ENCODE data around the gene ERMARD. TPM values are rescaled to one million over a fixed set of nuclear protein-coding genes. Genes with fewer than 3 reads are reported as not detected.

ERMARD gene
- total RNA-seq, 2 experiments from 2014 or later, result 23.2 to 42.3 TPM

DNA sequence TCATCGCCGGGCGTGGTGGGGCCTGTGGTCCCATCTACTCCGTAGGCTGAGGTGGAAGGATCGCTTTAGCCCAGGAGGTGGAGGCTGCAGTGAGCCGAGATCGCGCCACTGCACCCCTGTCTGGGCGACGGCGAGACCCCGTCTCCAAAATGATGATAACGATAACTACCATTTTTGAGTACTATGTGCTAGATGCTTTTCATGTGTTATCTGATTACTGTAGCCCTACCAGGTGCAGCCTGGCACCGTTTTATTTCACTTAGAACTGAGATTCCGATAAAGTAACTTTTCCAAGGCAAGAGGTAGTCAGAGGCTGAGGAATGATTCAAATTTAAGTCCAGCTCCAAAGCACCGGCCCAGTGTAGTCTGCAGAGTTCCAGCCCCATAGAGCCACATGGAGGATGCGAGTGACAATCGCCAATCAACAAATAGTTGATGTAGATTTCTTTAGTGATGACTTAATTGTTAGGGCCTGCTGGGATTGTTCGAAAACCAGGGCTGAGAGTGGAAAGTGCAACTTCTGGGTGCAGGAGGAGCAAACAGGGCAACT lies 727 bp downstream of the ERMARD start:
- H2AFZ ChIP-seq (ENCODE audit: low read length), result peak overlapping the region; percentile 66; the same call in 1 of the 2 replicates
- ChIA-PET POLR2A (interaction anchor here (0.8 to 1.9 kb wide), 9 partner anchors 10 to 832 kb away, joined by 3 to 10 read pairs (median 4); partner anchors contain the start of genes PDCD2 and TBP), CTCF (ENCODE audit: unreplicated experiment) (interaction anchor here (0.6 kb wide), 1 partner anchor 831 kb away, joined by 3 read pairs; no protein-coding TSS in a partner anchor)
- peak overlapping the region; percentile 61 for H3K27ac ChIP-seq (ENCODE audit: low read depth, low read length, poor library complexity, severe bottlenecking)
- no peaks in the 10 kb centered on the region for H3K9me2 ChIP-seq (ENCODE audit: insufficient read depth, low read length)
- H4K20me1 ChIP-seq (ENCODE audit: insufficient read depth, low read length), result no peaks in the 10 kb centered on the region; the same call in 1 of the 2 replicates
- peaks cover 22% of the 10 kb centered on the region for H3K4me1 ChIP-seq (ENCODE audit: insufficient read depth, low read length, poor library complexity, severe bottlenecking)
- H3K36me3 ChIP-seq (ENCODE audit: insufficient read depth, low read length), result peaks cover 33% of the 10 kb centered on the region
- no TSS peak for BruUV-seq (replicated peaks)
- peak overlapping the region; percentile 81 for H3K4me3 ChIP-seq (ENCODE audit: low read depth, low read length, poor library complexity, severe bottlenecking)
- peak overlapping the region; percentile 95 for H3K4me2 ChIP-seq (ENCODE audit: low read length)
- DNase-seq (ENCODE audit: low spot score), result peak; percentile 21
- peaks cover 33% of the 10 kb centered on the region for H3K79me2 ChIP-seq (ENCODE audit: insufficient read depth, low read depth, low read length)
- H3K9me3 ChIP-seq (ENCODE audit: low read length), result no peaks in the 10 kb centered on the region
- intact Hi-C loops (cut with micrococcal nuclease; ENCODE audit: unreplicated experiment), result no loop called here
- TF ChIP-seq, protein P1, sequence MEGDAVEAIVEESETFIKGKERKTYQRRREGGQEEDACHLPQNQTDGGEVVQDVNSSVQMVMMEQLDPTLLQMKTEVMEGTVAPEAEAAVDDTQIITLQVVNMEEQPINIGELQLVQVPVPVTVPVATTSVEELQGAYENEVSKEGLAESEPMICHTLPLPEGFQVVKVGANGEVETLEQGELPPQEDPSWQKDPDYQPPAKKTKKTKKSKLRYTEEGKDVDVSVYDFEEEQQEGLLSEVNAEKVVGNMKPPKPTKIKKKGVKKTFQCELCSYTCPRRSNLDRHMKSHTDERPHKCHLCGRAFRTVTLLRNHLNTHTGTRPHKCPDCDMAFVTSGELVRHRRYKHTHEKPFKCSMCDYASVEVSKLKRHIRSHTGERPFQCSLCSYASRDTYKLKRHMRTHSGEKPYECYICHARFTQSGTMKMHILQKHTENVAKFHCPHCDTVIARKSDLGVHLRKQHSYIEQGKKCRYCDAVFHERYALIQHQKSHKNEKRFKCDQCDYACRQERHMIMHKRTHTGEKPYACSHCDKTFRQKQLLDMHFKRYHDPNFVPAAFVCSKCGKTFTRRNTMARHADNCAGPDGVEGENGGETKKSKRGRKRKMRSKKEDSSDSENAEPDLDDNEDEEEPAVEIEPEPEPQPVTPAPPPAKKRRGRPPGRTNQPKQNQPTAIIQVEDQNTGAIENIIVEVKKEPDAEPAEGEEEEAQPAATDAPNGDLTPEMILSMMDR (conservative IDR thresholded peaks at IDR 0.05; ENCODE audit: low read length), result no peak
- no peak for TF ChIP-seq EZH2phosphoT487 (IDR thresholded peaks at IDR 0.05; ENCODE audit: borderline replicate concordance, low read depth, low read length)

DNA sequence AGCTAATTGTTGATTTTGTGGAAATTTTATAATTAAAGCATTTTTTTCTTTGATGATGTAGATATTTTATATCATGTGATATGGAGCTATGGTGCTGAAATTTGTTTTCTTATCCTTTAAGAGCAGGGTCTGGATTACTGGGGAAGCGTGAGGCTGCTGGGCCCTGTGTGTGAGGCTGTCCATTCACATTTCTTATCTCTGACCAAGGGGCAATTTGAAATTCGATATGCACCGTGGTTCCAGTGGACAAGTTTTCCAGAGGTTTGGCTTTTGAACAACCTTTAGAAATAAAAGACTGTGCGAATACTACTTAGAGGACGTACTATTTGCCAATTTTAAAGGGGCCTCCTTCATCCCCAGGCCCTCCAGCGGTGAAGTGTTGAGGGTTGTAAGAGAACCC lies 3.7 kb downstream of the ERMARD start:
- Histone ChIP-seq H3K36me3 (ENCODE audit: insufficient read depth, low read length) (peaks cover 40% of the 10 kb centered on the region), H3K9me2 (ENCODE audit: insufficient read depth, low read length) (no peaks in the 10 kb centered on the region), H3K9me3 (ENCODE audit: low read length) (no peaks in the 10 kb centered on the region), H3K27ac (ENCODE audit: low read depth, low read length, poor library complexity, severe bottlenecking) (no peak overlapping the region), H3K79me2 (ENCODE audit: insufficient read depth, low read depth, low read length) (peaks cover 22% of the 10 kb centered on the region), H3K4me2 (ENCODE audit: low read length) (no peak overlapping the region), H3K4me3 (ENCODE audit: low read depth, low read length, poor library complexity, severe bottlenecking) (no peak overlapping the region), H2AFZ (ENCODE audit: low read length) (no peak overlapping the region), H3K4me1 (ENCODE audit: insufficient read depth, low read length, poor library complexity, severe bottlenecking) (peaks cover 17% of the 10 kb centered on the region), H4K20me1 (ENCODE audit: insufficient read depth, low read length) (no peaks in the 10 kb centered on the region; the same call in 1 of the 2 replicates)
- intact Hi-C loops (cut with micrococcal nuclease; ENCODE audit: unreplicated experiment), result no loop called here
- ChIA-PET POLR2A (interaction anchor here (0.6 to 1.7 kb wide), 3 partner anchors 18 to 842 kb away, joined by 3 to 4 read pairs (median 3); partner anchors contain the start of gene TBP), CTCF (ENCODE audit: unreplicated experiment) (no interaction called here)
- no peak for DNase-seq (ENCODE audit: low spot score)
- TF ChIP-seq, protein P1 (conservative IDR thresholded peaks at IDR 0.05; ENCODE audit: low read length), result no peak
- no peak for TF ChIP-seq EZH2phosphoT487 (IDR thresholded peaks at IDR 0.05; ENCODE audit: borderline replicate concordance, low read depth, low read length)
- no TSS peak for BruUV-seq (replicated peaks)

- no peaks in the 10 kb centered on the region for H3K9me2 ChIP-seq (ENCODE audit: insufficient read depth, low read length)
- POLR2A ChIA-PET, result interaction anchor here (0.8 kb wide), 1 partner anchor 61 kb away, joined by 3 read pairs; no protein-coding TSS in a partner anchor
- no peak overlapping the region for H3K4me2 ChIP-seq (ENCODE audit: low read length)
- H3K9me3 ChIP-seq (ENCODE audit: low read length), result no peaks in the 10 kb centered on the region
- TF ChIP-seq, protein P1 (conservative IDR thresholded peaks at IDR 0.05; ENCODE audit: low read length), result no peak
- TF ChIP-seq EZH2phosphoT487 (IDR thresholded peaks at IDR 0.05; ENCODE audit: borderline replicate concordance, low read depth, low read length), result no peak
- H3K36me3 ChIP-seq (ENCODE audit: insufficient read depth, low read length), result peaks cover 90% of the 10 kb centered on the region
- no peaks in the 10 kb centered on the region for H4K20me1 ChIP-seq (ENCODE audit: insufficient read depth, low read length)
- no peak overlapping the region for H2AFZ ChIP-seq (ENCODE audit: low read length)
- intact Hi-C loops (cut with micrococcal nuclease; ENCODE audit: unreplicated experiment), result no loop called here
- H3K4me3 ChIP-seq (ENCODE audit: low read depth, low read length, poor library complexity, severe bottlenecking), result no peak overlapping the region
- no peak overlapping the region for H3K27ac ChIP-seq (ENCODE audit: low read depth, low read length, poor library complexity, severe bottlenecking)
- BruUV-seq (replicated peaks), result no TSS peak
- no peaks in the 10 kb centered on the region for H3K79me2 ChIP-seq (ENCODE audit: insufficient read depth, low read depth, low read length)
- DNase-seq (ENCODE audit: low spot score), result no peak
- no peaks in the 10 kb centered on the region for H3K4me1 ChIP-seq (ENCODE audit: insufficient read depth, low read length, poor library complexity, severe bottlenecking)
- CTCF ChIA-PET (ENCODE audit: unreplicated experiment), result no interaction called here
Observed at GRCh38 chr6:169763308-169763707, 11.9 kb downstream of the ERMARD start.
